Stimulated activated CD4-positive, alpha-beta T cell treated with anti-CD3 and anti-CD28 coated beads, TNF-alpha, amount 100 ng/mL, for 1 hour (primary cell): Measurements from ENCODE around the gene QSOX2.

Experiments
- DNase-seq, 3 donors: peaks; one replicate each; pipeline ENCODE4 v3.0.0-alpha.2; 2020; ENCODE audit warnings: low read depth in 3 of 3, low spot score in 1 of 3

Gene QSOX2

GRCh38 chr9:136204838-136205706 is 40.5 kb downstream of the QSOX2 start, which contains the start of gene LHX3:
Gene LHX3, minus strand, starts transcription at chr9:136205128. Its CDS starts 116 bp downstream, at chr9:136205012.
- DNase-seq, result peak in 1 of 3 donors; percentile 13

GRCh38 chr9:136204145-136204805 is 41.3 kb downstream of the QSOX2 start:
- no peak for DNase-seq

- no peak for DNase-seq
Observed at GRCh38 chr9:136203408-136204144, 42.0 kb downstream of the QSOX2 start.

- DNase-seq, result no peak
Observed at GRCh38 chr9:136202454-136203407, 42.9 kb downstream of the QSOX2 start.

- no peak for DNase-seq
Observed at GRCh38 chr9:136201609-136202453, 43.8 kb downstream of the QSOX2 start.

GRCh38 chr9:136201174-136201573 is 44.4 kb downstream of the QSOX2 start:
- DNase-seq, result no peak

GRCh38 chr9:136200424-136200823 is 45.2 kb downstream of the QSOX2 start:
- no peak for DNase-seq

GRCh38 chr9:136199391-136200288 is 46.0 kb downstream of the QSOX2 start:
- DNase-seq, result no peak

GRCh38 chr9:136198605-136199083 is 47.0 kb downstream of the QSOX2 start:
- DNase-seq, result no peak

GRCh38 chr9:136197930-136198604 is 47.5 kb downstream of the QSOX2 start:
- DNase-seq, result no peak

GRCh38 chr9:136197084-136197875 is 48.3 kb downstream of the QSOX2 start:
- DNase-seq, result no peak

GRCh38 chr9:136196404-136197083 is 49.1 kb downstream of the QSOX2 start:
- no peak for DNase-seq

- DNase-seq, result no peak
Observed at GRCh38 chr9:136194540-136194939, 51.1 kb downstream of the QSOX2 start.

GRCh38 chr9:136193891-136194279 is 51.7 kb downstream of the QSOX2 start:
- DNase-seq, result no peak

GRCh38 chr9:136193127-136193890 is 52.3 kb downstream of the QSOX2 start:
- DNase-seq, result no peak
